ENCODE measurements around the gene IL36G.

- TF ChIP-seq EP300 (IDR thresholded peaks at IDR 0.05) (no peak), CTCF (IDR thresholded peaks at IDR 0.05) (no peak)
Observed at GRCh38 chr2:113013336-113013661, 35.5 kb downstream of the IL36G start.
